HUES6 (cell line): ENCODE data around the gene RBP2.

Experiments
- H3K27ac ChIP-seq: 2 replicates; pipeline ENCODE4 v1.7.0; 2013; ENCODE audit warnings: low read depth, mild to moderate bottlenecking, low read length, inconsistent platforms
- H3K27me3 ChIP-seq: 2 replicates; pipeline ENCODE4 v1.6.1; 2013; ENCODE audit warnings: low read length; ENCODE audit not compliant: control insufficient read depth, insufficient read depth
- H3K36me3 ChIP-seq: 2 replicates; pipeline ENCODE4 v1.6.1; 2013; ENCODE audit warnings: low read length; ENCODE audit not compliant: control insufficient read depth, insufficient read depth
- H3K4me1 ChIP-seq: 2 replicates; pipeline ENCODE4 v1.6.1; 2013; ENCODE audit warnings: low read length; ENCODE audit not compliant: control insufficient read depth, insufficient read depth
- H3K4me3 ChIP-seq: 2 replicates; pipeline ENCODE4 v1.5.1; 2013; ENCODE audit warnings: low read depth, low read length
- H3K9ac ChIP-seq: one replicate; pipeline ENCODE4 v1.6.1; 2013; ENCODE audit warnings: mild to moderate bottlenecking, low read length
- H3K9me3 ChIP-seq: 2 replicates; pipeline ENCODE4 v1.6.1; 2013; ENCODE audit warnings: low read depth, low read length; ENCODE audit not compliant: control insufficient read depth, insufficient read depth

The RBP2 gene

GRCh38 chr3:139517321-139518065 lies 41.2 kb upstream of the RBP2 start:
- Histone ChIP-seq H3K27me3 (no peaks in the 10 kb centered on the region), H3K36me3 (peaks cover 12% of the 10 kb centered on the region; the same call in 1 of the 2 replicates), H3K4me1 (0 out of 2 replicates have a peak, but pooled peaks cover 4% of the 10 kb centered on the region), H3K4me3 (no peak overlapping the region), H3K27ac (no peak overlapping the region), H3K9ac (no peak overlapping the region), H3K9me3 (no peaks in the 10 kb centered on the region)

GRCh38 chr3:139514741-139515140 lies 38.4 kb upstream of the RBP2 start:
- H3K36me3 ChIP-seq, result peaks cover 12% of the 10 kb centered on the region; the same call in 1 of the 2 replicates
- H3K27ac ChIP-seq, result no peak overlapping the region
- H3K9me3 ChIP-seq, result no peaks in the 10 kb centered on the region
- no peak overlapping the region for H3K4me3 ChIP-seq
- H3K9ac ChIP-seq, result no peak overlapping the region
- 0 out of 2 replicates have a peak, but pooled peaks cover 2% of the 10 kb centered on the region for H3K4me1 ChIP-seq
- no peaks in the 10 kb centered on the region for H3K27me3 ChIP-seq

- Histone ChIP-seq H3K27me3 (no peaks in the 10 kb centered on the region), H3K4me1 (no peaks in the 10 kb centered on the region), H3K4me3 (no peak overlapping the region), H3K27ac (no peak overlapping the region), H3K9ac (no peak overlapping the region), H3K9me3 (no peaks in the 10 kb centered on the region), H3K36me3 (no peaks in the 10 kb centered on the region)
These were observed 33.3 kb upstream of the RBP2 start for GRCh38 chr3:139509631-139510030.

- Histone ChIP-seq H3K9me3 (no peaks in the 10 kb centered on the region), H3K27me3 (no peaks in the 10 kb centered on the region), H3K4me3 (no peak overlapping the region), H3K4me1 (no peaks in the 10 kb centered on the region), H3K36me3 (no peaks in the 10 kb centered on the region), H3K9ac (no peak overlapping the region), H3K27ac (no peak overlapping the region)
These were observed 30.4 kb upstream of the RBP2 start for GRCh38 chr3:139506766-139507165.

GRCh38 chr3:139505829-139506386 lies 29.6 kb upstream of the RBP2 start:
- H3K9me3 ChIP-seq, result no peaks in the 10 kb centered on the region
- H3K36me3 ChIP-seq, result no peaks in the 10 kb centered on the region
- no peaks in the 10 kb centered on the region for H3K27me3 ChIP-seq
- no peak overlapping the region for H3K9ac ChIP-seq
- H3K4me1 ChIP-seq, result no peaks in the 10 kb centered on the region
- H3K27ac ChIP-seq, result no peak overlapping the region
- no peak overlapping the region for H3K4me3 ChIP-seq

GRCh38 chr3:139499536-139499935 lies 23.2 kb upstream of the RBP2 start:
- Histone ChIP-seq H3K27me3 (no peaks in the 10 kb centered on the region), H3K4me3 (no peak overlapping the region)

GRCh38 chr3:139493826-139494385 lies 17.6 kb upstream of the RBP2 start:
- Histone ChIP-seq H3K36me3 (0 out of 2 replicates have a peak, but pooled peaks cover 4% of the 10 kb centered on the region), H3K27me3 (no peaks in the 10 kb centered on the region), H3K9me3 (peaks cover 13% of the 10 kb centered on the region)

More at GRCh38 chr3:139499536-139499935, 23.2 kb upstream of the RBP2 start:
- peaks cover 1% of the 10 kb centered on the region for H3K9me3 ChIP-seq
- no peak overlapping the region for H3K9ac ChIP-seq
- H3K27ac ChIP-seq, result no peak overlapping the region
- H3K4me1 ChIP-seq, result peaks cover 3% of the 10 kb centered on the region; the same call in 1 of the 2 replicates
- no peaks in the 10 kb centered on the region for H3K36me3 ChIP-seq

GRCh38 chr3:139491966-139492365 lies 15.7 kb upstream of the RBP2 start:
- Histone ChIP-seq H3K9ac (no peak overlapping the region), H3K4me1 (peaks cover 15% of the 10 kb centered on the region), H3K27me3 (no peaks in the 10 kb centered on the region), H3K4me3 (peak overlapping the region; percentile 19; the same call in 1 of the 2 replicates), H3K27ac (peak overlapping the region; percentile 59; the same call in 1 of the 2 replicates), H3K9me3 (peaks cover 13% of the 10 kb centered on the region), H3K36me3 (0 out of 2 replicates have a peak, but pooled peaks cover 4% of the 10 kb centered on the region)

More at GRCh38 chr3:139493826-139494385, 17.6 kb upstream of the RBP2 start:
- no peak overlapping the region for H3K9ac ChIP-seq
- H3K4me1 ChIP-seq, result peaks cover 15% of the 10 kb centered on the region
- H3K27ac ChIP-seq, result no peak overlapping the region
- H3K4me3 ChIP-seq, result no peak overlapping the region

GRCh38 chr3:139491027-139491700 lies 14.8 kb upstream of the RBP2 start:
- peaks cover 13% of the 10 kb centered on the region for H3K9me3 ChIP-seq
- H3K4me1 ChIP-seq, result peaks cover 15% of the 10 kb centered on the region
- peak overlapping the region; percentile 59; the same call in 1 of the 2 replicates for H3K27ac ChIP-seq
- H3K4me3 ChIP-seq, result peak overlapping the region; percentile 19; the same call in 1 of the 2 replicates
- peak overlapping the region; percentile 37 for H3K9ac ChIP-seq
- H3K27me3 ChIP-seq, result no peaks in the 10 kb centered on the region
- H3K36me3 ChIP-seq, result 0 out of 2 replicates have a peak, but pooled peaks cover 4% of the 10 kb centered on the region

GRCh38 chr3:139482206-139482605 lies 5.9 kb upstream of the RBP2 start:
- H3K4me3 ChIP-seq, result no peak overlapping the region
- H3K9me3 ChIP-seq, result no peaks in the 10 kb centered on the region
- H3K4me1 ChIP-seq, result peaks cover 10% of the 10 kb centered on the region
- H3K27me3 ChIP-seq, result no peaks in the 10 kb centered on the region
- H3K9ac ChIP-seq, result no peak overlapping the region
- H3K36me3 ChIP-seq, result no peaks in the 10 kb centered on the region
- no peak overlapping the region for H3K27ac ChIP-seq
